Germinal center (tissue), 1 donor: ENCODE measurements around the gene ANKRD6.
A peak's percentile ranks its signal among the peaks of the same experiment; 100 is the strongest.
"Not testable (repeated sequence)": the region's sequence is repeated elsewhere in the genome, so short reads cannot be mapped to it uniquely, and the experiment has no call there.

Source experiments
- DNase-seq: peaks from one replicate; pipeline ENCODE4 v3.0.0; 2012; ENCODE audit warnings: mixed read lengths, low spot score

The ANKRD6 gene

DNA sequence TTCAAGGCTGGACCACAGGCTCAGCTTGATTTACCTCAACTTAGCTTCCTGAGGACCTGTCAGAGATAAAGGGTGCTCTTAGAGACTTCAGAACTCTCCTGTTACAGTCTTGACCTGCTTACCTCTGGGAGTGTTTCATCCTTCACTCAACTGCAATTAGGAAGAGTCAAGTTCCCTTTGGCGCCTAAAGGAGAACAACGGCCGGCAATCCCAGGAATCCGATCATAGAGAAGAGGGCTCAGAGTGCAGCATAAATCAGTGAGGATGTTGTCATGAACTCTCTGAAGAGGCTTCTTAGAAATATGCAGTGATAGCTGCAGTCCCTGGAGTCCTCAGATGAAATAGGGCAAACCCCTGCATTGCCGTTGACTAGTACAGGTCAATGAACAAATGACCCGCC is 169.2 kb downstream of the ANKRD6 start:
- DNase-seq, result no peak

DNA sequence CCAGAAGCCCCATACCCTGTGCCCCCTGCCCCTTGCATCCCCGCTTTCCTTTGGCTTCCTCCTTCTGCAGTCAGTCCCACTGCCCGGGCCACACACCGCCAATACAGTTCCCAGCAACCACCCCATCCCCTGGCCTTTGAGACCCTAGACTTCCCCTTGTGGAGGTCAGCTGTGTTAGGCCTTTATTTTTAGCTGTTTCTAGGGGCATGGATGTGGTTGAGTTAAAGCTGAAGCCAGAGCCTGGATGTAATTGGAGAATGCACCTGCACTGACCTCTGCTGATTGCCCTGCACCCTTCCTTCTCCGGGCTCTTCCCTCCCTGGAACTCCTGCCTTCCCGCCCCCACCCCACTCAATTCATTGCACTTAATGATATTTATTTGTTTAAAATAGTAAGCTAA is 171.7 kb downstream of the ANKRD6 start:
- DNase-seq, result no peak

DNA sequence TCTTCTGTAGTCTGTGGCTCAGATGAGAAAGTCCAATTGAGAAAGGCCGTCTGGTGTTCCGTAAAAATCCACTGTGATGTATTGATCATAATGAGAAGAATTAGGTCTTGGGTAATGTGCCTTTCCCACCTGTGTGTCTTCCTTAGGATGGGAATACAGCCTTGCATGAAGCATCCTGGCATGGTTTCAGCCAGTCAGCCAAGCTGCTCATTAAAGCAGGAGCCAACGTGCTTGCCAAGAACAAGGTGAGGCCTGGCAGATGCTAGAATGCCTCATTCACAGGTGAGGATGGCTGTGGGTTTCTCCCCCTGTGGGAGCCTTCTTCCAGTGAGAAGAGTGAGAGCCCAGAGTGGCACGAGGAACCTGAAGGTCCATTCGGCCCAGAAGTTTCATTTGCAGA is 172.9 kb downstream of the ANKRD6 start:
- no peak for DNase-seq

DNA sequence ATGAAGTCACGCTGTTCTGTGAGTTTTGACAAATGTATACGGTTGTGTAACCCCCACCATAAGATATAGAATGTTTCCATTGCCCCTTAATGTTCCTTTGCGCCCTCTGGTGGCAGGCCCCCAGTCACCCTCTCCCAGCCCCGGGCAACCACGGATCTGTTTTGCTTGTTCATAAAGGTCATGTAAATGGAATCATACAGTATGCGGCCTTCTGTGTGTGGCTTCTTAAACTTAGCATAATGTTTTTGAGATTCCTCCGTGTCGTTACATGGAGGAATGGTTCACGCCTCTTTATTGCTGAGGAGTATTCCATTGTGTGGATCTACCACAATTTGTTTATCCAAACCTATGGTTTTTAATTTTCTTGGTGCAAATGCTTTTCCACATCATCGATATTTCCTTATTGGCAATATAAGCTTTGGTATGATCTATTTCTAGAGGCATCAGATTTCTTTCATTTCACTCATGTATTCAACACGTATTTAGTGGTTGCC is 177.2 kb downstream of the ANKRD6 start:
- DNase-seq, result peak; percentile 76

DNA sequence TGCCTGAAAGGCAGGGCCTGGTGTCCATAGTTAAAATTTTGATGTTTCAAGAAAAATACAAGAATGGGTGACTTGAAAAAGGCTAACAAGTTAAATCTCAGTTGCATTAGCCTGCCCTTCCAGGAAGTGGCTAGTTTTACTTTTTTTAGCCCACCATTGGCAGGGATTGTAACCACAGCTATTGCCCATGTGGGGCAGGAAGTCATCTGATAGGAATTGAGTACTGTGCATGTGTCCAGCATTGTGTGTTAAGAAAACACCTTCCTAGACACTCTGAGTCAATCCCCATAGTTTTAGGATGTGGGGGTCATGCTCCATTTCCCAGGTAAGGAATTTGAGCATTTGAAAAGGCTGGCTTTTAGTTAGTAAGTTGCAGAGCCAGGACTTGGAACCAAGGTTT is 178.7 kb downstream of the ANKRD6 start:
- DNase-seq, result no peak

- no peak for DNase-seq
Measured at GRCh38 chr6:89612121-89612520, 179.2 kb downstream of the ANKRD6 start.

GRCh38 chr6:89613790-89614189 is 180.8 kb downstream of the ANKRD6 start:
- no peak for DNase-seq

DNA sequence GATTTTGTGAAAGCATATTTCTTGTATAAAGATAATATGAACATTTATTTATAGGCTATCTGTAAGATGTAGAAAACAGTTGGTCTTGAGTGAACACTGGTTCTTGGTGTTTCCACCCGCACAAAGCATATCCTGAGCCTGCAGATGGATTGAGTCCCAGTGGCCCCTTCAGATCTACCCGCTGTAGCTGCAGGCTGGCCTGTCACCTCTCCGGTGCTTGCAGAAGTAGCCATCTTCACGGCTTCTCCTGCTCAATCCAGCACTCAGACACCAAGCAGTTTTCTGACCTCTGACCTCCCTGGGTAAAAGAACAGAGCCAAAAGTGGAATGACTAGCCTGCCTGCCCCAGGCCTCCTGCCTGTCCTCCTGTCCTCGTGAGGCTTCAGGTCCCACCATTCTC is 182.9 kb downstream of the ANKRD6 start:
- no peak for DNase-seq

DNA sequence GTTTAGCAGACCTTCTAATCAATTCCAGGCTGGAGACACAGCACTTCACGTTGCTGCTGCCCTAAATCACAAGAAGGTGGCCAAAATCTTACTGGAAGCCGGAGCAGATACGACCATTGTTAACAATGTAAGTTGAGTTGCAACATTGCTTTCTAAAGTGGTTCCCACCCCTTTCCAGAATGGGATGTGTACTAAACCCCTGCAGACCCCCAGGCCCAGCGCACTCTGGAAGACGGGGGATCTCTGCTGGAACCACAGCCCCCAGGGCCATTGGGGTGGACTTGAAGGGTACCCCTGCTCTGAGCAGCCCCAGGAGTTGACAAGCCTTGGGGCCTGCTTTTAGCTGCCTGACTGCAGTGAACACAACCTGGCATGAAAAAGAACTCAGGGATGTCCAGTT is 183.6 kb downstream of the ANKRD6 start:
- DNase-seq, result no peak

DNA sequence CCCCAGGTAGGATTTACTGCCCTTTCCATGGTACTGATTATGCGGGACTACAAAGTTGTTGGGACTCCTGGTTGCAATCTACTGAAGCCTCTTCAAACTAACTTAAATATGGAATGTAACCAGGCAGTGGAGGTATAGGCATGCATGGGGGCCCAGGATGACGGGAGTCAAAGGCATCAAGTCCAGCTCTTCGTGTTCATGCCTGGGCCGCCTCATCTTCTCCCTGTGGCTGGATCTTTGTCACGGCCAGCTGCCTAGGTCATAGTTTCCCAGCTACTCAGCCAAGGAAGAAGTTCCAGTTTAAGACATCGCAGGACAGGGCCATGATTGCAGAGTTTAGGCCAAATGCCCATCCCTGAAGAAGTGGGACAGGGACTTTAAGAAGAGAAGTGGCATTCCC is 185.1 kb downstream of the ANKRD6 start:
- no peak for DNase-seq

DNA sequence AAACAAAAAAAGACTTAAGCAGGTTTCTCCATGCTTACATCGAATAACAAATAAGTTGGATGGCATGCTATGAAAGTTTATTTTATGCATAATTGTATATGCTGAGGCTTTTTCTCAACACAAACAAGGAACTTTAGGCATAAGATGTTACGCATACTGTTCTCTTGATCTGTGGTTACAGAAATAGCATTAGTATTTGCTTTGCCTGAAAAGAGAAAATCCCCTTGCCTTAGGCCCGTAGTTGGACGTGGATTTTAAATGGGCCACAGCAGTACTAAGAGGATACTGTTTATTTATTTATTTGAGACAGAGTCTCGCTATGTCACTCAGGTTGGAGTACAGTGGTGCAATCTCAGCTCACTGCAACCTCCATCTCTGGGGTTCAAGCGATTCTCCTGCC is 186.6 kb downstream of the ANKRD6 start:
- DNase-seq, result no peak

DNA sequence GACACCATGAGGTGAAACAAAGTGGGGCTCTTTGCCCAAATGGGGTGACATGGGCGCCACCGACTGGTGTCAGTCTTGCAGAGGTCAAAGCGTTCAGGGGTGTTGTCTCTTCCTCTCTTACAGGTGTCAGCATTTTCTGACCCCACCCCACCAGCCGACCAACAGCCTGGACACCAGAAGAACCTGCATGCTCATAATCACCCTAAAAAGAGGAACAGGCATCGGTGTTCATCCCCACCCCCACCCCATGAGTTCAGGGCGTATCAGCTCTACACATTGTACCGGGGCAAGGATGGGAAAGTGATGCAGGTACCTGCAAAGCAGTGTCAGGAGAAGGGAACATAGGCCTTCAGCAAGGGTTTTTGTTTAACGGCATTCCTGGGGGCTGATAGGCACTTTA is 190.8 kb downstream of the ANKRD6 start:
- DNase-seq, result no peak

DNA sequence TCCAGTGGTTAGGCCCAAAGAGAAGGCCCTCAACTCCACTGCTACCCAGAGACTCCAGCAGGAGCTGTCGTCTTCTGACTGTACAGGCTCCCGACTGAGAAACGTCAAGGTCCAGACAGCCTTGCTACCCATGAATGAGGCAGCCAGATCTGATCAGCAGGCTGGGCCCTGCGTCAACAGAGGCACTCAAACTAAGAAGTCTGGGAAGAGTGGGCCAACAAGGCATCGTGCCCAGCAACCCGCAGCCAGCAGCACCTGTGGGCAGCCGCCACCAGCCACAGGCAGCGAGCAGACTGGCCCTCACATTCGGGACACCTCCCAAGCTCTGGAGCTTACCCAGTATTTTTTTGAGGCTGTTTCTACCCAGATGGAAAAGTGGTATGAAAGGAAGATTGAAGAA is 197.5 kb downstream of the ANKRD6 start:
- no peak for DNase-seq

DNA sequence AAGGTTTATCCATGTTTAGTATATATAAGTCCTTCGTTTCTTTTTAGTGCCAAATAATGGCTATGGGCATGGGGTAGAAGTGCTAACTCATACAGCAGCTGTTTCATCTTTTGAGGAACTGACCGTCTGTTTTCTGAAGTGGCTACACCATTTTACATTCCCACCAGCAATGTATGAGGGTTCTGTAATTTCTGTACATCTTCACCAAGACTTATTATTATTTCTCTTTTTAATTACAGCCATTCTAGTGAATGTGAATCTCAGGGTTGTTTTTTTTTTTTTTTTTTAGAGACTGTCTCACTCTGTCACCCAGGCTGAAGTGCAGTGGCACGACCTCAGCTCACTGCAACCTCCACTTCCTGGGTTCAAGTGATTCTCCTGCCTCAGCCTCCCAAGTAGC is 203.5 kb downstream of the ANKRD6 start:
- not testable (repeated sequence) for DNase-seq

DNA sequence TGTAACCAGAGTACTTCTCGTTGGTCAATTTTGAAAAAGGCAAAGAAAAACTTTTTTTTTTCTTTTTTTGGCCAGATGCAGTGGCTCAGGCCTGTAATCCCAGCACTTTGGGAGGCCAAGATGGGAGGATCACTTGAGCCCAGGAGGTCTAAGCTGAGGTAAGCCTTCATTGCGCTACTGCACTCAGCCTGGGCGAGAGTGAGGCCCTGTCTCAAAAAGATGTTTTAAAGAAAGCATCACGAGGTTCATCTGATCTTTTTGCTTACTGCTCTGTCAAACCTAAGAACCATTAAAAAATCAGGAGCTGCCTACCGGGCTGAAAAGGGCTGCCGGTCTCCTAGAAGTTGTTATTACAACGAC is 205.0 kb downstream of the ANKRD6 start:
- DNase-seq, result no peak

DNA sequence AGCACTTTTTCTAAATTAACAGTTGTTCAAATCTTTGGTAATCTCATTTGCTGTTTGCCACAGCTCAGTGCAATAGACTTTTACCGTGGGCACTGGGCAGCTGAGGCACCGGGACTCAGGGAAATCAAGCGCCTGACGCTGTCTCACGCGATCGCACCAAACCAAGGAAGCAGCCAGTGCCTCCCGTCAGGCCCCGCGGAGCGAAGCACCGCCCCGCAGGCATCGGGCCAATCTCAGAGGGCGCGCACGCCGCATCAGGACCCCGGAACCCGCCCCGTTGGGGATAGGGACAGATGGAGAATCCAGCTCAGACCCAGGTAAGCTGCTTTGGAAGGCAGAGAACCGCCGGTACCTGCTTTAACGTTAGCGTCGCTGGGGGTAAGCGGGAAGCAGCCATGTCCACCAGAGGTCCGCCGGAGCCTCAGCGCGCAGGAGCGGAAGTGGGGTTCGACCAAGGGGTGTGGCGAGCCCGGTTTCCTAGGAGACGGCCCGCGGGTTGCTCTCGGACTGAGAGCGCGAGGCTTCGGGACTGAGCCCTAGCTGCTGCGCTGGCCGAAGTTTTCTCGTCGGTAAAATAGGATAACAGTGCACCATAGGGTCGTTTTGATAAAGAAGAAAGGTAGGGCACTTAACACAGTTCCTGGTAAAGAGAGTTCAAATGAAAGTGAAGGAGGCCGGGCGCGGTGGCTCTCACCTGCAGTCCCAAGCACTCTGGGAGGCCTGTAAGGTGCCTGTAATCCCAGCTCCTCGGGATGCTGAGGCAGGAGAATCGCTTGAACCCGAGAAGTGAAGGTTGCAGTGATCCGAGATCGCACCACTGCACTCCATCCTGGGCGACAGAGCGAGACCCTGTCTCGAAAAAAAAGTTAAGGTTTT is 205.6 kb downstream of the ANKRD6 start, which contains the start of gene LYRM2:
LYRM2 (minus strand) TSS at position 428 of the 876 bp plus-strand sequence; CDS start at position 397, 31 bp downstream.
- DNase-seq, result peak; percentile 92

- no peak for DNase-seq
Measured at GRCh38 chr6:89640804-89641203, 207.9 kb downstream of the ANKRD6 start.

- DNase-seq, result not testable (repeated sequence)
Measured at GRCh38 chr6:89641581-89641980, 208.6 kb downstream of the ANKRD6 start.

- DNase-seq, result no peak
Measured at GRCh38 chr6:89642956-89643355, 210.0 kb downstream of the ANKRD6 start.

DNA sequence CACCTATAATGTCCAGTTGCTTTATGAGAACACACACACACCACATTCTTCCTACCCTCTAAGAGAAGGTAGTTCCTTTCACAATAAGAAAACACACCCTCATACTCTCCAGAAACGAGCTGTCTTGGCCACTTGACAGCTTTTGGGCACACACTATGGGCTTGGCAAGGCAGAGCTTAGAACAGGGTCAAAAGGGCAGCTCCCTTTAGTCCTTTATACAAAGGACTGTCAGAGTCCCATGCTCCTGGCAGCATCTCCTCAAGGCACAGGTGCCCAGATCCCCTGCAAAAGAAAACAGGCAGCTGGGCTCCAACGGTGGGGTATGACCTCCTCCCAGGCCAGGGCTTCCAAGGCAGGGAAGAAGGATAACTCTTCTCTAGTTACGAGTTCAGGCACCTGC is 210.5 kb downstream of the ANKRD6 start:
- DNase-seq, result no peak

DNA sequence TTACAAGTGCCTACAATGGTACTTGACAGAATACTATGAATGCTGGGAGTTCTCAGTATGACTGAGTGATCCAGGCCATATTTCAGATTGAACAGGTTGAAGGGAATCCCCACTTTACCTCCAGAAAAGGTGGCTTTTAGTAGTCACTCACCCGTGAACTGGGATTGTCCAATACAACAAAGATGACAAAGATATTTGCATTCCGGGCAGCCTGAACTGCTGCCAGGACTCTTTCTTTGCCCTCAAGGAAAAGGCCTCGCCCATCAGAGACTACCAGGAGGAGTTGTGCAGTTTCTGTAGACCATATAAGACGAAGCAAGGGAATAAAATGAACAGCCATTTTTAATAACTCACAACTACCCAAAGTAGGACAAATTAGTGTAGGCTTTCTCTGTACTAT is 211.9 kb downstream of the ANKRD6 start:
- no peak for DNase-seq

DNA sequence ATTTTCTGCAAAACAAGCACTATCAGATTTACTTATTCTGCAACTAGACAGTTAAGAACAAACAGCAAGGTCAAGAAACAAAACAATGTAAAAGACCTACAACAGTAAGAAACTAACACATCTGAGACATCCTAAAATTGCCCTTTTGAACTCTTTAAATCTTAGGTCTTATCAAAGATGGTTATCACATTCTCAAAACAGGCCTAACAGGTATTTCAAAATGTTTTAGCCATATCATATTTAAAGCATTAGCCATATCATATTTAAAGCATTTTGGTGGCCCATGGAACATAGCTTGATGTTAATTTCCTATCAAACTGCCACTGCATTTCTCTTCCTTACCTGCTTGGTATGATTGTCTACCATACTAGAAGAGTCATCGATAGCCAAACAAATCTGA is 216.7 kb downstream of the ANKRD6 start:
- DNase-seq, result no peak

DNA sequence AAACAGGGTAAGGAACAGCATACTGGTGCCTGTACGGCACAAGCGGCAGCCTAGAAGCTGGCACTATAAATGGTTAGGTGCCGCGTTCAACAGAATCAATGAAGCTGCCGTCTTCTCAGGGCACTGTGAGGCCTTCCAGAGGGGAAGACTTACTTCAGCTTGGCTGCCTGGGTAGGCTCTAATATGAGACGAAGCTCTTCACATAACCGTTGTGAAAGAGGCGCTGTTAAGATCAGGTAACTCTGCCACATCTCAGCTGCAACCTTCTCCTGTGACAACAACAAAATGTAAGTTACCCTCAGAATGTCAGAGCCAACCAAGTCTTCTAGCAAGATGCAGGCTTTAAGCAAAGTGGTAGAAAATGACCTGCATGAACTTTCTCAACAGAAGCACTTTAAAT is 217.6 kb downstream of the ANKRD6 start:
- no peak for DNase-seq

- no peak for DNase-seq
Measured at GRCh38 chr6:89655122-89655521, 222.2 kb downstream of the ANKRD6 start.
